HG03469 (cell line): ENCODE results near the gene DOK4.

Experiments used
- ATAC-seq: cut with Tn5 transposase; IDR thresholded peaks from one replicate; pipeline ENCODE4 v1.9.1; 2021; ENCODE audit warnings: mild to moderate bottlenecking, moderate library complexity, moderate number of reproducible peaks; ENCODE audit not compliant: unreplicated experiment

Gene DOK4

GRCh38 chr16:57519796-57520360, 33.6 kb upstream of the DOK4 start:
- no peak for ATAC-seq

GRCh38 chr16:57518922-57519321, 32.6 kb upstream of the DOK4 start:
- no peak for ATAC-seq

DNA sequence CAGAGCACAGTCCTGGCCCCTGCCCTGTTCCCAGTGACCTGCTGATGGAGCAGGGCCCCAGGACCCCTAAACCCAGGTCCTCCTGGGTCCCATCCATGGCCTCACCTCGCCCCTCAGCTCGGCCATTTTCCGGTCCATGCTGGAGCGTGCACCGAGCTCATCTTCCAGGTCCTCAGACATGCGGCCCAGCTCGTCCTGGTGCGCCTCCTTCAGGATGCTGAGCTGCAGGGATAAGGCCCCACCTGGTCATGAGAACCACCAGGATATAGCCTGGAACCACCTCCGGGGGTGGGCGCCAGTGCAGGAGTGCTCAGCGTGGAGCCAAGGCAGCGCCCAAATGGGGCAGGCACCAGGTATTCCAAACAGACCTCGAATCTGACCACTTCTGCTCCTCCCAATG, 32.2 kb upstream of the DOK4 start:
- ATAC-seq, result no peak

GRCh38 chr16:57517397-57518367, 31.4 kb upstream of the DOK4 start:
- ATAC-seq, result no peak

- no peak for ATAC-seq
Observed at GRCh38 chr16:57516773-57517172, 30.5 kb upstream of the DOK4 start.

GRCh38 chr16:57516176-57516725, 30.0 kb upstream of the DOK4 start:
- no peak for ATAC-seq

DNA sequence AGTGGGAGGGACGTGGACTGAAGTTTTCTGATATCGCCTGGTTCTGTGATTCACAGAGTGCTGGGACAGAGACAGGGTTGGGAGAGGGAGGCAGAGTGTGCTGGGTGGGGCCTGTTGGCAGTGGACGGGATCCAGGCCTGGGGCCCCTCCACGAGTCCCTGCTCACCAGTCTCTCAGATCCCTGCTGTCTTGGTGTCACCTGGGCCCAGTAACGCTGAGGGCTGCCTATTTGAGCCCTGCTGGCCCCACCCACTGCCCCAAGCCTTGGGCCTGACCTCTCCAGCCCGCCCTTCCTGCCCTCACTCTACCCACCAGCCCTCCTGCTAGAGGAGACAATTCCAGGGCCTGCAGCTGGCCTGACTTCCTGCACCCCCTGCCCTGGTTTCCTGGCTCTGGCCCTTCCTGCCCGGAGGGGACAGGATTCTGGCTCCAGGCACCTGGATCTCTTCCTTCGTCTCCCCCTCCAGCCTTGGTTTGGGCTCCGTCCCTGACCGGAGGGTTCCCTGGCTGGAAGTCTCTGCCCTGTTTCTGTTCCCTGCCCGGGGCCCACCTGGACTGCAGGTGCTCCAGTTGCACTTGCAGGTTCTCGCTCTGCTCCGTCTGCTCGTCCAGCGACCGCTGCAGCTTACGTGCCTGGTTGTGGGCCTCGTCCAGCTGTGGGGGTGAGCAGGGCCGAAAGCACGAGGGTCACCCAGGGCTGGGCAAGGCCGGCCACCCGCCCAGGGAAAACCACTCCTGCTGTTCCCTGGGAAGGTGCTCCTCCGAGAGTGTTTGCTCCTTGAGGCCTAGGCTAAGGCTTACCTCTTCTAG, 28.7 kb upstream of the DOK4 start:
- ATAC-seq, result no peak

DNA sequence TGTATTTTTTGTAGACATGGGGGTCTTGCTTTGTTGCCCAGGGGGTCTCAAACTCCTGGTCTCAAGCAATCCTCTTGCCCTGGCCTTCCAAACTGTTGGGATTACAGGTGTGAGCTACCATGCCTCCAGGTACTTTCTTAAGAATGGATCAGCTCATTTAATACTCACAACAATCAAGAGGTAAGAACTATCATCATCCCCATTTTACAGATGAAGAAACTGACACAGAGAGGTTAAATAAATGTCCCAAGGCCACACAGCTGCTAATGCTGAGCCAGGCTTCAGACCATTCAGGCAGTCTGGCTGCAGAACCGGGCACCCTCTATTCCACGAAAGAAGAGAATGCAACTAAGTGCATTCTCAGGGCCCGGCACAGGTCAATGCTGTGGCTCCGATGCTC, 28.1 kb upstream of the DOK4 start:
- no peak for ATAC-seq

DNA sequence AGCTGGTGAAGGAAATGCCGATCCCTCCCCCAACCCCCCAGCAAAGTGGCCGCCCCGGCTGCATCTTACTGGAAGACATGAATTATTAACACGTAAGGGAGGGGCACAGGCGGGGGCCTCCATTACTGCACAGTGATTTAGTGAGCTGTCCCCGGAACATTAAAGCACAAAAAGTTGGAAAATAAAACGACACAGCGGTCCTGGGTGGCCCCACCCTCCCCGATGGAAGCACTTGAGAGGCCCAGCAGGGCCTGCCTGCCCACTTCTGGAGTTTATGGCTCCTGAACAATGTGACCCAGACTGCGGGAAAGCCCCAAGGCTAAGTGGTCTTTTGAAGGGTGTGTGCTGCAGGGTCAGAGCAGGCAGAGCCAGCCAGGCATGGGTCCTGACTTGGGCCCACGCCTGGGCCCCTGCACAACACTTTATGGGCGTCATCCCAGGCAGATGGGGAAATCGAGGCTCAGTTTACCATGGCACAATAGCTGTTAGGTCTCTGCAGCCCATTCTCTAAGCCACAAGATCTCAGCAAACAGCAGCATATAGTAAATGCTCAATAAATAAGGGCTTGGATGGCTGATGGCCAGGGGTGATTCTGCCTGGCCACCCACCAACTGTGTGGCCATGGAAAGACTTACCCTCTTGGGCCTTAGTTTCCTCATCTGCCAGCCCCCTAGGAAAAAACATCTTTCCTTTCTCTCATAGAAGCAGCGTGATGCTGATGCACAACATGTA, 27.2 kb upstream of the DOK4 start:
- no peak for ATAC-seq

- no peak for ATAC-seq
Observed at GRCh38 chr16:57512296-57513001, 26.2 kb upstream of the DOK4 start.

- no peak for ATAC-seq
Observed at GRCh38 chr16:57510016-57510871, 24.0 kb upstream of the DOK4 start.

- no peak for ATAC-seq
Observed at GRCh38 chr16:57509231-57509923, 23.1 kb upstream of the DOK4 start.

- ATAC-seq, result no peak
Observed at GRCh38 chr16:57508035-57508425, 21.7 kb upstream of the DOK4 start.

DNA sequence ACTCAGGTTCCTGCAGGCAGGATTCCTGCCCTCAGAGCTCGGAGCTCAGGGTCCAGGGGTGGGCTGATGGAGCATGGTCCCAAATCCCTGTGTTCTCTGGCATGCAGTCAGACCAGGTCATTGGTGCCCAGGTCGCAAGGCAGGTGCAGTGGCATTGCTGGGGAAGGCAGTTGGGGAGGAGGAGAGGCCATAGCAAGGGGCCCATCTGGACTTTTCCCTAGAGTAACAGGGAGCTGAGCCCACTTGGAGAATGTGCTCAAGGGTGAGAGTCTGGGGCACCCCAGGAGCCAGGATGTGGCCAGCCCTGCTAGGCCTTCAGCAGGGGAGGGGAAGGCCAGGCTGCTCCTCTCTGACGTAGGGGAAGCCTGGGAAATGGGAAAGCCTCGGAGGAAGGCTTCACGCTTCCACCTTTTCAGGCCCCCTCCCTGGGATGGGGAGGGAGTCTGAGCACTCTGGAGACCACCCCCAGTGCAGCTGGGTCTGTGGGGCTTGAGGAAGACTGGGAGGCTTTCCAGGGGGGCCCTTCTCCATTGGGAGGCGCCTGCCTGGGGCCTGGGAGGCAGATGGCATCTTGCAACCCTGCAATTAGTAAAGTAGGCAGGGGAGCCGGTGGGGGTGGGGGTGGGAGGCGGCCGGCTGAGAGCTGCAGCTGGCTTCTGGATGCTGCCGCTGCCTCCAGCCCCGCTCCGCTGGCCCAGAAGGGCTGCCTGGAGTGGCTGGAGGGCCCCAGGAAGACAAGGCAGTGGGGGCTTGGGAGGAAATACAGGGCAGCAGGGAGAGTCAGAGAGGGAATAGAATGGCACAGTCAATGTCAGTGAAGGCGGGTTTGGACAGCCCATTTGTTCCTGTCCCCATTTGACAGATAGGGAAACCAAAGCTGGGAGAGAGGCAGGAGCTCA, 21.1 kb upstream of the DOK4 start:
- ATAC-seq, result no peak

DNA sequence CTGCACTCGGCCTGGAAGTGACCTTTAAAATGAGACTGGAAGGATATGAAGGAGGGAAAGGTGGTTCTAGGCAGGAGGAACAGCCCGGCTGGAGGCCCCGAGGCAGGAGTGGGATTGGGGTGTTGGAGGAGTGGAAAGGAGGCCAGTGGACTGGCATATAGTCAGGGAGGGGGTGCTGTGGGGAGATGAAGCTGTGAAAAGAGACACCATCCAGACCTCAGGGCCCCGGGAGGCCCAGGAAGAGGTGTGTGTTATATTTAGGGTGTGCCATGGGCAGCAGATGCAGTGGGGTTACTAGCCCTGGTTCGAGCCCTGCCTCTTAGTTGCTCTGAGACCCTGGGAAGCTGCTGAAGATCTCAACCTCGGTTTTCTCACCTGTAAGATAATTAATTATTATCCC, 18.9 kb upstream of the DOK4 start:
- no peak for ATAC-seq

- no peak for ATAC-seq
Observed at GRCh38 chr16:57504491-57504890, 18.2 kb upstream of the DOK4 start.

- ATAC-seq, result no peak
Observed at GRCh38 chr16:57504001-57504400, 17.7 kb upstream of the DOK4 start.
